HEK293T (cell line): ENCODE results near the gene COQ8A.

Experiments
- CTBP1 ChIP-seq: fragments of 450-650 bp; IDR thresholded peaks from 2 replicates; pipeline ENCODE4 v1.6.1; 2016; ENCODE audit warnings: borderline replicate concordance
- FOXK2 ChIP-seq: fragments of 450-650 bp; IDR thresholded peaks from 2 replicates; pipeline ENCODE4 v1.6.1; 2016; ENCODE audit warnings: mild to moderate bottlenecking
- FOXM1 ChIP-seq: fragments of 450-650 bp; IDR thresholded peaks from 2 replicates; pipeline ENCODE4 v1.6.1; 2017; ENCODE audit warnings: mild to moderate bottlenecking, borderline replicate concordance
- L3MBTL2 ChIP-seq: fragments of 450-650 bp; conservative IDR thresholded peaks from 2 replicates; pipeline ENCODE4 v1.6.1; 2016; ENCODE audit warnings: mild to moderate bottlenecking
- PKNOX1 ChIP-seq: fragments of 450-650 bp; IDR thresholded peaks from 2 replicates; pipeline ENCODE4 v1.6.1; 2016
- SP1 ChIP-seq: fragments of 450-650 bp; IDR thresholded peaks from 2 replicates; pipeline ENCODE4 v1.6.1; 2017
- TARDBP ChIP-seq: fragments of 450-650 bp; IDR thresholded peaks from 2 replicates; pipeline ENCODE4 v1.6.1; 2016
- ZNF384 ChIP-seq: fragments of 450-650 bp; IDR thresholded peaks from 2 replicates; pipeline ENCODE4 v1.6.1; 2016

- no peak for TF ChIP-seq FOXM1
- TF ChIP-seq TARDBP: no peak
- TF ChIP-seq L3MBTL2: no peak
- TF ChIP-seq PKNOX1: no peak
- TF ChIP-seq SP1: no peak
- no peak for TF ChIP-seq ZNF384
- TF ChIP-seq FOXK2: no peak
- TF ChIP-seq CTBP1: no peak
These were observed 50.1 kb downstream of the COQ8A start for GRCh38 chr1:226990133-226990716.
